HFFc6 (cell line): ENCODE data around the gene TMC7. TPM values are rescaled to one million over a fixed set of nuclear protein-coding genes. Genes with fewer than 3 reads are reported as not detected.

Experiments used
- DNase-seq: peaks from one replicate; pipeline ENCODE4 v3.0.0-alpha.2; 2018
- H3K27ac Mint-ChIP-seq: 2 replicates; pipeline ENCODE4 v1.8.0; 2020; ENCODE audit warnings: mild to moderate bottlenecking, mixed read lengths
- H3K27me3 Mint-ChIP-seq: 2 replicates; pipeline ENCODE4 v1.8.0; 2021; ENCODE audit warnings: mild to moderate bottlenecking, moderate library complexity, mixed read lengths; ENCODE audit not compliant: insufficient read depth
- H3K36me3 Mint-ChIP-seq: 2 replicates; pipeline ENCODE4 v1.8.0; 2021; ENCODE audit warnings: low read depth, mixed read lengths
- H3K4me1 Mint-ChIP-seq: 2 replicates; pipeline ENCODE4 v1.8.0; 2020; ENCODE audit warnings: low read depth, mixed read lengths
- H3K4me3 Mint-ChIP-seq: 2 replicates; pipeline ENCODE4 v1.8.0; 2020; ENCODE audit warnings: mild to moderate bottlenecking, moderate library complexity, mixed read lengths
- H3K9me3 Mint-ChIP-seq: 2 replicates; pipeline ENCODE4 v1.8.0; 2020; ENCODE audit warnings: mild to moderate bottlenecking, mixed read lengths
- total RNA-seq, 6 experiments: library from RNA; stranded (reverse); fragmentation: NEBNext Ultra II Directional; extraction: Animal tissue kit (Norgen Biotek cat#: 25700); gene quantifications; 2 replicates in 1 of 6; 3 replicates in 5 of 6; pipeline ENCODE4 v1.2.3, GENCODE V29; 2021
- TF ChIP-seq, protein P1 (sequence below): fragments of 200-600 bp; sonication (generic); IDR thresholded peaks from 2 replicates; pipeline ENCODE4 v1.5.0; 2021; ENCODE audit warnings: antibody characterized with exemption, mild to moderate bottlenecking

The TMC7 gene
- total RNA-seq, 6 experiments from 2014 or later: 0.35 to 1.1 (median 0.58) TPM

DNA sequence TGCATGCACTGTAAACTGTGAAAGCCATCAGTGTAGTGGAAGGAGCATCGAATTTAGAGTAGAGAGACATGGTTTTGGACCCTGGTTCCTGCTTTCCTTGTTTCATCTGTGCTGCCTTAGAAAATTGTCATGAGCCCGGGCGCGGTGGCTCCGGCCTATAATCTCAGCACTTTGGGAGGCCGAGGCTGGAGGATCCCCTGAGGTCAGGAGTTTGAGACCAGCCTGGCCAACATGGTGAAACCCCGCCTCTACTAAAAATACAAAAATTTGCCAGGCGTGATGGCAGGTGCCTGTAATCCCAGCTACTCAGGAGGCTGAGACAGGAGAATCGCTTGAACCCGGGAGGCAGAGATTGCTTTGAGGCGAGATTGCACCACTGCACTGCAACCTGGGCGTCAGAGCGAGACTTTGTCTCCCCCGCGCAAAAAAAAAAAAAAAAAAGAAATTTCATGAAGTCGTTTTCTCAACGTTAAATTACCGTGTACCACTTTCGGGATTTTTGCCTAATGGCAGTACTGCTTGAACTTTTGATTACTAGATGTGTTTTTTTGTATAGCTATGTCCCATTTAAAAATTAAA, 84.6 kb downstream of the TMC7 start:
- peak overlapping the region; percentile 96 for H3K27ac Mint-ChIP-seq
- DNase-seq: no peak
- H3K27me3 Mint-ChIP-seq: no peaks in the 10 kb centered on the region; the same call in 1 of the 2 replicates
- H3K4me3 Mint-ChIP-seq: peak overlapping the region; percentile 95
- peaks cover 10% of the 10 kb centered on the region for H3K4me1 Mint-ChIP-seq
- TF ChIP-seq, protein P1, sequence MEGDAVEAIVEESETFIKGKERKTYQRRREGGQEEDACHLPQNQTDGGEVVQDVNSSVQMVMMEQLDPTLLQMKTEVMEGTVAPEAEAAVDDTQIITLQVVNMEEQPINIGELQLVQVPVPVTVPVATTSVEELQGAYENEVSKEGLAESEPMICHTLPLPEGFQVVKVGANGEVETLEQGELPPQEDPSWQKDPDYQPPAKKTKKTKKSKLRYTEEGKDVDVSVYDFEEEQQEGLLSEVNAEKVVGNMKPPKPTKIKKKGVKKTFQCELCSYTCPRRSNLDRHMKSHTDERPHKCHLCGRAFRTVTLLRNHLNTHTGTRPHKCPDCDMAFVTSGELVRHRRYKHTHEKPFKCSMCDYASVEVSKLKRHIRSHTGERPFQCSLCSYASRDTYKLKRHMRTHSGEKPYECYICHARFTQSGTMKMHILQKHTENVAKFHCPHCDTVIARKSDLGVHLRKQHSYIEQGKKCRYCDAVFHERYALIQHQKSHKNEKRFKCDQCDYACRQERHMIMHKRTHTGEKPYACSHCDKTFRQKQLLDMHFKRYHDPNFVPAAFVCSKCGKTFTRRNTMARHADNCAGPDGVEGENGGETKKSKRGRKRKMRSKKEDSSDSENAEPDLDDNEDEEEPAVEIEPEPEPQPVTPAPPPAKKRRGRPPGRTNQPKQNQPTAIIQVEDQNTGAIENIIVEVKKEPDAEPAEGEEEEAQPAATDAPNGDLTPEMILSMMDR: no peak
- no peaks in the 10 kb centered on the region for H3K36me3 Mint-ChIP-seq
- no peaks in the 10 kb centered on the region for H3K9me3 Mint-ChIP-seq

DNA sequence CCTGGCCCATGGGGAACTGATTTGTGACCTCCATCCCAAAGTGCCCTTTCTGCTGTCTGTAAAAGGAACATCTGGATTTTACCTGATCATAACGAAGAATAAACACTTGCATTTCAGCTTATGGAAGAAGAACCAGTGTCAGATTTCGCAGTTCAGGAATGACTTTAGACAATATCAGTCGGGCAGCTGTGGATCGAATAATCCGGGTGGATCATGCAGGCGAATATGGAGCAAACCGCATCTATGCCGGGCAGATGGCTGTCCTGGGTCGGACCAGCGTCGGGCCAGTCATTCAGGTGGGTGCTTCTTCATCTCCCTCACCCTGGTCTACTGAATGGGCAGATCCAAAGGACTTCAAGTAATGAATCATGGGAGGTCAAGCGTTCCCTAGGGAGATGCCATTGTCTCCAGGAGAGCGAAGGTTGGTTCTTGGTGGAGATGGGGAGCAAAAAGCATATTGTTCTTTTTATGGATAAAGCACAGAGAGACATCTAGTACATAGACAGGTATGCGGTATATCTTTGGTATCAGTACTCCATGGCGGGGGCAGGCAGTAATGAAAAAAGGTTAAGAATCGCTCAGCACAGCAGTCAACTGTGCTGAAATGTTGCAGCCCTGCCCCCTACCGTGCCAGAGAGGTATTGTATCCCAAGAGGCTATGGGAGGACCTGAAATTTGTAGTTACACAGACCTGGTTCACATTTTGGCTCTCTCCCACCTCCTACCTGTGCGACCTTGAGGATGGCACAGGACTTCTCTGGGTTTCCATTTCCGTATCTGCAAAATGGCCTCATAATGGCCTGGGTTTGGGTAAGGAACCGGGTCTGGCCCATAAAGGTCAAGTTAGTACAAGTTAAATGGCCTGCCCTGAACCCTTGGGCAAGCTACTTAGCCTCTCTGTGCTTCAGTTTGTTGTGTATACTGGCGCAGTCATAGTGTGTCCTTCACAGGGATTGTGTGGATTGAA, 88.4 kb downstream of the TMC7 start:
- Mint-ChIP-seq H3K4me1 (peaks cover 3% of the 10 kb centered on the region), H3K4me3 (no peak overlapping the region), H3K9me3 (no peaks in the 10 kb centered on the region), H3K27me3 (no peaks in the 10 kb centered on the region; the same call in 1 of the 2 replicates), H3K27ac (no peak overlapping the region), H3K36me3 (no peaks in the 10 kb centered on the region)
- peak; percentile 44 for DNase-seq
- TF ChIP-seq, protein P1: peak; percentile 85

DNA sequence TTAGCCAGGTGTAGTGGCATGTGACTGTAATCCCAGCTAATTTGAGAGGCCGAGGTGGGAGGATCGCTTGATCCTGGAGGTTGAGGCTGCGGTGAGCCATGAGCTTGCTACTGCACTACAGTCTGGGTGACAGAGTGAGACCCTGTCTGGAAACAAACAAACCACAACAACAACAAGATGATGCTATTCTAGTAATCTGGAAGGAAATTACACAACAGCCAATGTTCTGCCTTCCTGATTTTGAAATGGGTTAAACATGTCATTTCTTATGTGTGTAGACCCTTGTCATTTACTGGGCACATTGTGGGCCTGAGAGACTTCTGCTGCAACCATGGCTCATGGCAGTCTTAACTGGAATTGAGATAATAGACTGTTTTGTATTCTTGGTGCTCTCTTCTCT, 89.6 kb downstream of the TMC7 start:
- no peak for DNase-seq
- no peaks in the 10 kb centered on the region; the same call in 1 of the 2 replicates for H3K27me3 Mint-ChIP-seq
- H3K27ac Mint-ChIP-seq: no peak overlapping the region
- H3K4me3 Mint-ChIP-seq: no peak overlapping the region
- no peaks in the 10 kb centered on the region; the same call in 1 of the 2 replicates for H3K4me1 Mint-ChIP-seq
- TF ChIP-seq, protein P1: no peak
- H3K9me3 Mint-ChIP-seq: no peaks in the 10 kb centered on the region
- no peaks in the 10 kb centered on the region for H3K36me3 Mint-ChIP-seq

DNA sequence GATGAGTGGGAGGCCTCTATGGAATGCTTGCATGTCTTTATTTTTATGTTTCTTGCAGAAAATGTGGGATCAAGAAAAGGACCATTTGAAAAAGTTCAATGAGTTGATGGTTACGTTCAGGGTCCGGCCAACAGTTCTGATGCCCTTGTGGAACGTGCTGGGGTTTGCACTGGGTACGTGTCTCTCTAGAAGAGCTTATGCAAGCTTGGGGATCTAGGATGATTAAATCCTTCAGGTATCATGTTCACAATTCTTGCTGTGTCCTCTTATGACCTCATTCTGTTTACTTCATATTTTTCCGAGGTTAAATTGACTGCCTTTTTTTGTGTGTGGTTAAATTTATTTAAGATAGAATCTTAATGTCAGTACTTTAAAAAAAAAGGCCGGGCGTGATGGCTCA, 90.1 kb downstream of the TMC7 start:
- DNase-seq: no peak
- Mint-ChIP-seq H3K27ac (no peak overlapping the region), H3K4me3 (no peak overlapping the region), H3K36me3 (no peaks in the 10 kb centered on the region), H3K27me3 (no peaks in the 10 kb centered on the region; the same call in 1 of the 2 replicates), H3K4me1 (no peaks in the 10 kb centered on the region), H3K9me3 (no peaks in the 10 kb centered on the region)
- TF ChIP-seq, protein P1: no peak

DNA sequence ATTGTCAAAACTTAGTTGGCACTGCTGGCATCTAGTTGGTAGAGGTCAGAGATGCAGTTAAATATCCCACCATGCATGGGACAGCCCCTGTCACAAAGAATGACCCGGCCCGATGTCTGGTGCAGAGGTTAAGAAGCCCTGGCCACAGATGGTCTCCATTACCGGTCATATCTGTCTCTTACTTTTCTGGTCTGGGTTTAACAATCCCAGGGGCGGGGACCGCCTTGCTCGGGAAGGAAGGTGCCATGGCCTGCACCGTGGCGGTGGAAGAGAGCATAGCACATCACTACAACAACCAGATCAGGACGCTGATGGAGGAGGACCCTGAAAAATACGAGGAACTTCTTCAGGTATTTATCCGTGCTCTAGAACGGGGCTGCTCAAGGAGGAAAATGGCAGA, 91.8 kb downstream of the TMC7 start:
- no peaks in the 10 kb centered on the region for H3K36me3 Mint-ChIP-seq
- no peak overlapping the region for H3K27ac Mint-ChIP-seq
- DNase-seq: no peak
- TF ChIP-seq, protein P1: no peak
- H3K4me1 Mint-ChIP-seq: no peaks in the 10 kb centered on the region
- H3K27me3 Mint-ChIP-seq: no peaks in the 10 kb centered on the region; the same call in 1 of the 2 replicates
- H3K9me3 Mint-ChIP-seq: no peaks in the 10 kb centered on the region
- H3K4me3 Mint-ChIP-seq: no peak overlapping the region
